GM12872 (cell line): ENCODE measurements around the gene CCDC40.

Source experiments
- CTCF ChIP-seq: IDR thresholded peaks from 3 replicates; pipeline ENCODE4 v1.5.1; 2011; ENCODE audit warnings: low read depth, mild to moderate bottlenecking, low read length, moderate library complexity; ENCODE audit not compliant: insufficient read depth

Gene CCDC40, protein sequence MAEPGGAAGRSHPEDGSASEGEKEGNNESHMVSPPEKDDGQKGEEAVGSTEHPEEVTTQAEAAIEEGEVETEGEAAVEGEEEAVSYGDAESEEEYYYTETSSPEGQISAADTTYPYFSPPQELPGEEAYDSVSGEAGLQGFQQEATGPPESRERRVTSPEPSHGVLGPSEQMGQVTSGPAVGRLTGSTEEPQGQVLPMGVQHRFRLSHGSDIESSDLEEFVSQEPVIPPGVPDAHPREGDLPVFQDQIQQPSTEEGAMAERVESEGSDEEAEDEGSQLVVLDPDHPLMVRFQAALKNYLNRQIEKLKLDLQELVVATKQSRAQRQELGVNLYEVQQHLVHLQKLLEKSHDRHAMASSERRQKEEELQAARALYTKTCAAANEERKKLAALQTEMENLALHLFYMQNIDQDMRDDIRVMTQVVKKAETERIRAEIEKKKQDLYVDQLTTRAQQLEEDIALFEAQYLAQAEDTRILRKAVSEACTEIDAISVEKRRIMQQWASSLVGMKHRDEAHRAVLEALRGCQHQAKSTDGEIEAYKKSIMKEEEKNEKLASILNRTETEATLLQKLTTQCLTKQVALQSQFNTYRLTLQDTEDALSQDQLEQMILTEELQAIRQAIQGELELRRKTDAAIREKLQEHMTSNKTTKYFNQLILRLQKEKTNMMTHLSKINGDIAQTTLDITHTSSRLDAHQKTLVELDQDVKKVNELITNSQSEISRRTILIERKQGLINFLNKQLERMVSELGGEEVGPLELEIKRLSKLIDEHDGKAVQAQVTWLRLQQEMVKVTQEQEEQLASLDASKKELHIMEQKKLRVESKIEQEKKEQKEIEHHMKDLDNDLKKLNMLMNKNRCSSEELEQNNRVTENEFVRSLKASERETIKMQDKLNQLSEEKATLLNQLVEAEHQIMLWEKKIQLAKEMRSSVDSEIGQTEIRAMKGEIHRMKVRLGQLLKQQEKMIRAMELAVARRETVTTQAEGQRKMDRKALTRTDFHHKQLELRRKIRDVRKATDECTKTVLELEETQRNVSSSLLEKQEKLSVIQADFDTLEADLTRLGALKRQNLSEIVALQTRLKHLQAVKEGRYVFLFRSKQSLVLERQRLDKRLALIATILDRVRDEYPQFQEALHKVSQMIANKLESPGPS

DNA sequence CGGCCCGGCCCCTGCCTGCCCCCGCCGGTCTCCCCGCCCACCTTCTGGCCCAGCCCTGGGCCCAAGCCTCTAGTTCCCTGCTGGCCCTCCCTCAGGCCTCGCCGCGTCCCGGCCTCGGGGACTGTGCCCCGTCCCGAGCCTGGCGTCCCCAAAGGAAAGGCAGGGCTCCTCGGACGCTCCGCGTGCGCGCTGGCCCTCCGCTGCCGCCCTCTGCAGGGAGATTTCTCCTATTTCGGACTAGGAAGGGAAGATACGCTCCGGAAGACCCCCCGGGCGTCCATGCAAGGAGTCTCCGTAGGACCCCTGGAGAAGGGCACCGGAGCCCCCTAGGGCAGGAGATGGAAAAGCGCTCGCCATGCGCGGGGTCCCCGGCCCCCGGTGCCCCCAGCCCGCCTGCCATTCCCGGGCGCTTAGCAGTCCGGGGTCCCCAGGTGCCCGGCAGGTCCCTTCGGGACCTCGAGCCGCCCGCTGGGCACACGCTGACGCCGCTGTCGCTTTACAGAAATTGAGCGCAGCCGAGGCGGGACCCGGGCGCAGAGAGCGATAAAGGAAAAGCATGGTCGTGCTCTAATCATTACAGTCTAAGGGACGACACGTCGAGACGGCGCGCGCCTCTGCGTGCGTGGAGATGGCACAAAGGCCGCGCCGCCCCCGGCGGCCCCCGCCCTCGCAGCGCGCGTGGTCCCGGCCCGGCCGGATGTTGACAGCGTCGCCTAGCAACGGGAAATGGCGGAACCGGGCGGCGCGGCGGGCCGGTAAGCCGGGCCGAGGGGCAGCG is at the start of gene CCDC40:
TSS of gene CCDC40 (plus strand) at position 706 of the 778 bp plus-strand sequence. CDS start at position 727, 21 bp downstream.
- 0 out of 3 replicates have a peak, but pooled peaks have one; percentile 10 for TF ChIP-seq CTCF

- TF ChIP-seq CTCF = no peak
These were observed 49.1 kb upstream of the CCDC40 start for GRCh38 chr17:79987187-79987934.

- no peak for TF ChIP-seq CTCF
These were observed 48.6 kb upstream of the CCDC40 start for GRCh38 chr17:79987935-79988184.

- no peak for TF ChIP-seq CTCF
These were observed 48.1 kb upstream of the CCDC40 start for GRCh38 chr17:79988185-79988971.

DNA sequence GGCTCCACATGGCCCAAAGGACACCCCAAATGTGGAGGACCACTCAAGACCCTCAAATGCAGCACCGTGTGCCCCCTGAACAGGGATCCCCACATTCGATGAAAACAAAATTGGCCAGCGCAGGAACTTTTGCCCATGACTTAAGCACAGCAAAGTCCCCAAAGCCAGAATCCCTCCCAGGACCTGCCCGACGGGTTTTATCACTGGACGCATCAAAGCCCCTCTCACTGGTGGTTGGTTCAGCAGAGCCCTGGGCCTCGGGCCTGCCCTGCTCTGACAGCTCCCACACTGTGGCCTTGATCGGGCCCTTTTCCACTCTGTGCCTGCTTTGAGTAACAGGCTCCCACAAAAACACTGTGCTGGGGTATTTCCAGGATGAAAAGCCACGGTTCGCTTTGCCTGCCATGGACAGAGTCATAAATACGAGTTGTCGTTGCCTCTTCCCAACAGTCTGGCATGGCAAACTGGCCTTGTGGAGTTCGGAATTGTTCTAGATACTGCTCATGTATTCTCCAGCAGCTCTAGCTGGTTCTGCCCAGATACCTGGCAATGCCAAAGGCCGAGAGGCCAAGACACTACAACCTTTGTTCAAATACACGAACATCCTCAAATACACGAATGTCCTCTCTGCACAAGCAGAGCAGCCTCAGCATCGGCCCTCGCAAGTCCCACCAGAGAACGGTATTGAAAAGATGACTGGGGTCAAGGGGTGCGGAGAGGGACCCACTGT is 47.2 kb upstream of the CCDC40 start:
- no peak for TF ChIP-seq CTCF

GRCh38 chr17:79990051-79990592 is 46.3 kb upstream of the CCDC40 start:
- TF ChIP-seq CTCF = no peak
